H4 (cell line): Measurements from ENCODE around the gene IL12RB1. TPM values are rescaled to one million over a fixed set of nuclear protein-coding genes. Genes with fewer than 3 reads are reported as not detected.
"Not testable (repeated sequence)": the region's sequence is repeated elsewhere in the genome, so short reads cannot be mapped to it uniquely, and the experiment has no call there.

Source experiments
- DNase-seq: peaks from one replicate; pipeline ENCODE4 v3.0.0-alpha.2; 2015; ENCODE audit warnings: low spot score
- total RNA-seq: library from RNA; depleted of rRNA; stranded (reverse); fragments of >200 nt; shearing (Covaris generic); gene quantifications from 2 replicates; pipeline ENCODE4 v1.2.3, GENCODE V29; 2014

The IL12RB1 gene
- total RNA-seq, 1 experiment from 2014 or later, result 2.4 TPM

GRCh38 chr19:18046059-18046718 is 40.5 kb downstream of the IL12RB1 start:
- peak; percentile 93 for DNase-seq

DNA sequence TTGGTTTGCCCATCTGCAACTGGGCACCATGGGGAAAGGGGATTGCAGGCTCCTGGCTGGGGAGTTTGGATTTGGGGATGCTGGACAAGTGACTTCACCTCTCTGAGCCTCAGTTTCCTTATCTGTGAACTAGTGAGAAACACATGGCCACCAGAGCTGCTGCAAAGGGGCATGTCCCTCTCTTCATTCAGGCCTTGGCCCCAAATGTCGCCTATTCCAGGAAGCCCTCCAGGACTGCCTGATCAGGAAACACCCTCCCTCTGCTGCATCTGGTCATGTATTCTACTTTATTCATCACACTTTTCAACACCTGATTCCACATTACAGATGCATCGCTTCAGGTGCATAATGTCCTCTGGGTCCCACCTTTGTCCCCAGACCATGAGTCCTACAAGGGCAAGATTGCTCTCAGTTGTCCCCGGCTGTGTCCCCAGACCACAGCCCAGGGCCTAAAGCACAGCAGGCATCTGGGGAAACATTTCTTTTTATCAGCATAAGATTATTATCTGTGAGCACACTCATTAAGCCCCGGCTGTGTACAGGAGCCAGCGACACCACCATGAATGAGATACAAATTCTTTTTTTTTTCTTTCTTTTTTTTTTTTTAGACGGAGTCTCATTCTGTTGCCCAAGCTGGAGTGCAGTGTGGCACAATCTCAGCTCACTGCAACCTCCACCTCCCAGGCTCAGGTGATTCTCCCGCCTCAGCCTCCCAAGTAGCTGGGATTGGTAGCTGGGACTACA is 41.3 kb downstream of the IL12RB1 start:
- no peak for DNase-seq

DNA sequence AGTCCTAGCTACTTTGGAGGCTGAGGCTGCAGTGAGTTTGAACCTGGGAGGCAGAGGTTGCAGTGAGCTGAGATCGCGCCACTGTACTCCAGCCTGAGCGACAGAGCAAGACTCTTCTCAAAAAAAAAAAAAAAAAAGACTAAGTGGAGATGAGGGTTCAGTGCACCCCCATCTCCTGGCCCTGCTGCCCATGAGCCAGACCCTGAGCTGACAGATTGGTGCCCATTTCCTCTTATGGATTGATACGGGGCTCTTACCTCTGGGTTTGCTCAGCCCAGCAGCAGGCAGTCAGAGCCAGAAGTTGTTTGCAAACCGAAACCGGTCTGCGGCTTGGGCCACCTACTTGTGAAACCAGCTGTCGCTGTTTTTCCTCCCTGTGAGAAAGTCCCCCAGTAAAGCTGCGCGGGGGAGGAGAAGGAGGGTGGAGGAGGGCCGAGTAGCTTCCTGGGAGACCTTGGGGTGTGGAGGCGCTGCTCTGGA is 41.9 kb downstream of the IL12RB1 start:
- DNase-seq, result peak; percentile 96

GRCh38 chr19:18043676-18044075 is 43.1 kb downstream of the IL12RB1 start:
- DNase-seq, result no peak

DNA sequence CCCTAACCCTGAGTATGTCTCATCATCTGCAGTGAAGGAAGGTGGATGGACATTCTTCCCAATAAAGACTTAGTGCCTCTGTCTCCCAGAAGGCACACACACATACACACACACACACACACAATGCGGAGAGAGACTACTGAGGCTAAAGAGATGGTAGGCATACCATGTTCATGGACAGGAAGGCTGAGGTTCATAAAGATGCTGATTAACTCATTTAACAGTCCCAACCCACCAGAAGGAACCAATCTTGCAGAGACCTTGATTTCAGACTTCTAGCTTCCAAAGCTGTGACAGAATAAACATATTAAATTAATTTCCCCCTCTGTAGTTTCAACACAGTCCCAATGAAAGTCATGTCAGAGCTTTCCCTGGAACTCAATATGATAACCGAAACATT is 45.7 kb downstream of the IL12RB1 start:
- DNase-seq, result no peak

GRCh38 chr19:18032102-18032501 is 54.6 kb downstream of the IL12RB1 start:
- DNase-seq, result not testable (repeated sequence)

- not testable (repeated sequence) for DNase-seq
These were observed 55.3 kb downstream of the IL12RB1 start for GRCh38 chr19:18031401-18031800.

DNA sequence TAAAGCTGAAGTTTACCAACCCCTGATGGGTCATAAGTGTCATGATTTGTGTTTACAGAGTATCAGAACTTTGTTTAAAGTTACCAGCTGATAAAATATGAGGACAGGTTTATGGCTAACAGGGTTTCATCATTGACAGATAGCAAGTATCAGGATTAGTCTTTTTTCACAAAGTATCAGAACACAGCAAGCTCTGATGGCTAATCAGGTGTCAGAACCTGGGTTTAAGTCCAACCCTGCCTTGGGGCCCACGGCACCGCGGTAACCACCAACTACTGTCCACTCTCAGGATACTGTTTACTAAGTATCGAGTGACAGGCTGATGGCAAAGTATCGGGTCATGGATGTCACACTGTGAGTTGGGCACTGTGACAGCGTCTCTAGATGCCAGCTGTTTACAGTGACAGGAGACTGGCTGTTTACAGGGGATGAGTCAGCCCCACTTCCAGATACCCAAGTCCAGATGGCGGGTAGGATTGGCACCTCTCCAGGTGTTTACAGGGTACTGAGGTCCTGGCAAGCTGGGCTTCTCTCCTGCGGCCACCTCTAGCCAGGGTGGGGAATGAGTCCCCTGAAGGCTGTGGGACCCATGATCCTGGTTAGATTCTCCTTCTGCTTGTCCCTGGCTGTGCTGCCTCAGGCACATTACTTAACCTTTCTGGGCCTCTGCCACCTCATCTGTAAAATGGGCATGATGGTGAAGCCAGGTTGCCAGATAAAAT is 57.0 kb downstream of the IL12RB1 start:
- DNase-seq, result peak; percentile 85

GRCh38 chr19:18027151-18027550 is 59.6 kb downstream of the IL12RB1 start:
- no peak for DNase-seq

DNA sequence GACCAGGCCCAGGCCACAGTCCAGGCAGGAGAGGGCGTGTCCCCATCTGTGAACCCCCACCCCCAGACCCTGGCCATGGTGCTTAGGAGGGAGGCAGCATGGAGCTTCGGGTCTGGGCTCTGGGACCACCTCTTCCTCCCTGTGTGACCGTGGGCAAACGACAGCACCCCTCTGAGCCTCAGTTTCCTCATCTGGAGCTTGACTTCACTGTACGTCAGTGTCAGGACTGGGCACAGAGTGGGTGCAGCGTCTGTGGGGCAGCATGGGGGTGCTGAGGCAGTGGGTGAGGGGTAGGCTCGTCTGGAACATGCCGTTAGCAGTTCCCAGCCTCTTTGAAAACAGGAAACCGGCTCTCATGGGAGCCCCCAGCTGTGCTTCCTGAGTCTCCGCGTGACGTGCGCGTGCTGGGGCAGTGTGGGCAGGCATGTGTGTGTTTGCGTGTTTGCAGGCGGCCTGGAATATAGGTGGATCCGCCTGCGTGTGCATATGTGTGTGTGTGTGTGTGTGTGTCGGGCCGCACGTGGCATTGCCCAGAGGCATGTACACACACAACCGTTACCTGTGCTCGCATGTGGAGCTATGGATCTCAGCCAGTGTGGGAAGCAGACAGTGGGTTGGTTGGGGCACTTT is 63.0 kb downstream of the IL12RB1 start:
- no peak for DNase-seq

DNA sequence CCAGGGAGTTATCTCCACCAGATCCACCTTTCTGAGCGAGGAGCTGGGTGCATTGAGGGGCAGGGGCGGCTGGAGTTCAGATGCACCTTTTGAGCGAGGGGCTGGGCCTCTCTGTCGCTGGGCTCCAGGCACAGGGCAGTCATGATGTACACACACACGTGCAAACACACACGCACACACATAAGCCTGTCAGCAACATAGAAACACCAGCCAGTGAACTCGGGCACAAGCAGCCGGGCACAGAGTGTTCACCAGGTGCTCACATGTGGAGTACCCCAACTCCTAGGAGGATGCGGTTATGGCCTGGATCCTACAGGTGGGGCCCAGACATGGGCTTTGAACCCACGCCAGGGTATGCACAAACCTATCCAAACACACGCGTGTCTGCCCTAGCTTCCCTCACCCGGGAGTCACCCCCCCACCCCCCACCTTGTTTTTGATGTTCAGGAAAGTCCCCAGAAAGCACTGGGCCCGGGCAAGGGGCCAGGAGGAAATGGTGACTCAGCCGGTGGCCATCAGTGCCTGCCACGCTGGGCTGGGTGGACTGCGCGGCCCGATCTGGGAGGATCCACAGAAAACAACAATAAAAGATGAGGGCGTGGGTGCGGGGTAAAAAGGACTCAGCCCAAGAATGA is 65.5 kb downstream of the IL12RB1 start:
- peak; percentile 82 for DNase-seq

DNA sequence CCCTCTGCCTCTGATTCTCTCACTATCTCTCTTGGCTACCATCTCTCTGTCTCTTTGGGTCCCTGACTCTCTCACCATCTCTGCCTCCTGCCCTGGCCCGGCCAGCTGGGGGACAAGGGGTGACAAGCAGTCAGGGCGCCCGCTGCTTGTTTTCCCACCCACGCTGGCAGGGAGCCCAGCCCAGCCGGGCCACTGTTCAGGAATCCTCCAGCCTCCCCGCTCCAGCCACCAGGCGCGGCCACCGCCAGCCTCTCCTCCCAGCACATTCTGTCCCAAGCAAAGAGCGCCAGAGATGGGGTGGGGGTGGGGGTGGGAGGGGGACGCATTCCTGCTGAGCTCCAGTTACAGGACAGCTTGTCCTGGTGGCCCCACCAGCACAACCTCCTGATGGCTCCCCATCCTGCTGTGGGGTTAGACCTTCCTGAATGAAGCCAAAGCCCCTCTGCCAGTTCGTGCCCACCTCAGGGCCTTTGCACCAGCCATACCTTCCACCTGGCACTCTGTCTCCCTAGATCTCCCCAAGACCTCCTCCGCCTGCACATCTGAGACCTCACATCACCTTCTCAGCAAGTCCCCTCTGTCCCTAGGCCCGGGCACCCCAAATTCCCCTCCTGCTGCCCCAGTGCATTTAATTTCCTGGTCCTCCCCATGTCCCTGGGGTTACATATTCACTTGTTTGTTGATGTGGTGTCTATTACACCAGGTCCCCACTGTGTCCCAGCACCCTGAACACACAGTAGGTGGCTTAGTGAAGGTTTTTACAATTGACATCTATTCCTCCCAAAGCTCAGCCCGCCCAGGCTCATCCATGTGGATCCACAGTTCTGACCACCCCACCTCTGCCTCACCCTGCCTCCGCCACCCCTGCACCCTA is 66.3 kb downstream of the IL12RB1 start:
- peak; percentile 55 for DNase-seq

DNA sequence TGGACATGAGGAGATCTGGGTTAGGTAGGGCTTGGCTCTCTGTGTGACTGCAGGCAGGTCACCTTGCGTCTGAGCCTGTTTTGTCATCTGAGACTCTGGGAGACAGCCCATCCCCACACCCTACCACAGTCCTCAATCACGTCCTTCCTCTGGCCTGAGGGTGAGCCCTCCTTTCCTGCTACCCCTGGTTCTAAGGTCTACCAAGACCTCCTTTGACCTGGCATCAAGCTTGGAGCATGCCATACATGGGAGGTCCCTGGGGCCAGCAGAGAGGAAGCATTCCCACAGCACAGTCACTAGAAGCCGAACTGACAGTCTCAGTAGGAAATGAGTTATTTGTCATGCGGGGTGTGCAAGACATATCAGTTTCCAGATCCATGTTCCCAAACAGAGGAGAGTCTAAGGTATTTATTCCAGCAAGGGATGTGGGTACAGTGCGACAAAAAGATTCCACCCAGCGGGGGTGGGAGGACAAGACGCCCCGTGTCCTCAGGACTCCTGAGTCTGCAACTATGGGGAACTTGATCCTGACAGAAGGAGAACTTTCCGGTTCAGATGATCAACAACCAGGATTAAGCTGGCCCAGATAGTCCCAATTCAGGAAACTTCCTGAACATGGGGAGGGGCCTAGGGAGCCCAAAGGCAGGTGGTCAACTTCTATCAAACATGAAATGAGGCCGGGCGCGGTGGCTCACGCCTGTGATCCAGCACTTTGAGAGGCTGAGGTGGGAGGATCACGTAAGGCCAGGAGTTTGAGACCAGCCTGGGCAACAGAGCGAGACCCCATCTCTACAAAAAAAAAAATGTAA is 69.3 kb downstream of the IL12RB1 start:
- no peak for DNase-seq

DNA sequence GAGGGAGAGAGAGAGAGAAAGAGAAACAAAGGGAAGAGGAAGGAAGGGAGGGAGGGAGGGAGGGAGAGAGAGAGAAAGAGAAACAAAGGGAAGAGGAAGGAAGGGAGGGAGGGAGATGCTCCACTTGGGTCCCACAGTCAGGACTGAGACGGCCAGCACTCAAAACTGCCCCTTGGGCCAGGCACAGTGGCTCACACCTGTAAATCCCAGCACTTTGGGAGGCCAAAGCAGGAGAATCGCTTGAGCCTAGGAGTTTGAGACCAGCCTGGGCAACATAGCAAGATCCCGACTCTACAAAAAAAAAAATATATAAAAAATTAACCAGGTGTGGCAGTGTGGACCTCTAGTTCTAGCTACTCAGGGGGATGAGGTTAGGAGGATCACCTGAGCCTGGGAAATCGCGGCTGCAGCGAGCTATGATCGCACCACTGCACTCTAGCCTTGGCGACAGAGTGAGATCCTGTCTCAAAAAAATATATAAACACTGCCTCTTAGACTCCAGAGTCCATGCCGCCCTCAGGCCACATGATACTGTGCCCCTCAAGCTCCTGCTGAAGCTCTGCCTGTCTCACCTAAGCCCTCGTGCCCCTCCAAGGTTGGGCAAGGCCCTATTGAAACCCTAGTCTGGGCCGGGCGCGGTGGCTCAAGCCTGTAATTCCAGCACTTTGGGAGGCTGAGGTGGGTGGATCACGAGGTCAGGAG is 70.4 kb downstream of the IL12RB1 start:
- no peak for DNase-seq

DNA sequence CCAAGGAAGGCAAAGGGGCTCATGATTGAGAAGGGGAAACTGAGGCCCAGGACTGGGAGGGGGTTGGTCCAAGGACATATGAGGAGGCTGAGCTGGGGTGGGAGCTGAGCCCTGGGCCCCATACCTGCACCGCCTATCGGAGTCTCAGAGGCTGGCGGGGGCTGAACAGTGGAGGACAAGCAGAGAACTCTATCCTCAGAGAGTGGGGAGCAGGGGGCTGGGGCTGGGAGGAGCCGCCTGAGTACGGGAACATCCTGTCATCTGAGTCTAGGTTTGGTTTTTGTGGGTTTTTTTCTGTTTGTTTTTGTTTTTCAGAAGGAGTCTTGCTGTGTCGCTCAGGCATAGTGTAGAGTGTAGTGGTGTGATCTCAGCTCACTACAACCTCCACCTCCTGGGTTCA is 72.5 kb downstream of the IL12RB1 start:
- no peak for DNase-seq

- DNase-seq, result no peak
These were observed 73.3 kb downstream of the IL12RB1 start for GRCh38 chr19:18013210-18014111.

- no peak for DNase-seq
These were observed 76.6 kb downstream of the IL12RB1 start for GRCh38 chr19:18010149-18010548.
